GM12873 (cell line): ENCODE measurements around the gene ZDHHC14.

ENCODE experiments used
- TF ChIP-seq, protein P1 (sequence below): IDR thresholded peaks from 2 replicates; pipeline ENCODE4 v1.5.1; 2012; ENCODE audit warnings: low read depth, mild to moderate bottlenecking, moderate library complexity, low read length, control low read depth; ENCODE audit not compliant: insufficient read depth; ENCODE audit errors: missing control alignments

The ZDHHC14 gene

DNA sequence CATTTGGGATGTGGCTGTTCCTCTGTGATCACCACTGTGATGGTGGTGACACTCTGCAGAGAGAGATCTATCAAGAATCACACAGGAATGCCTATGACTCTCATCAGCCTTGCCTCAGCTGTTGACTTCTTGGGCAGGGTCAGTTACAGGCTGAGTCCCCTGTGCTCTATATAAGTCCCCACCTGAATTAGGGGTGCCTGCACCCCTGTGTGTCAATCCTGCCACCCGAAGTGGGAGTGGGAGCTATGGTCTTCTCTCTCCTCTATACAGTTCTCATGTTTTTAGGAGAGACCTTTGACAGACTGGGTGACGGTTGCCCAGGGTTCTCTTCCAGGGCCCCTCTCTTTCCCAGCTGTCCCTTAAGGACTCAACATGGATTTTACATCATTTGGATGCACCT is 173.8 kb downstream of the ZDHHC14 start:
- TF ChIP-seq, protein P1, sequence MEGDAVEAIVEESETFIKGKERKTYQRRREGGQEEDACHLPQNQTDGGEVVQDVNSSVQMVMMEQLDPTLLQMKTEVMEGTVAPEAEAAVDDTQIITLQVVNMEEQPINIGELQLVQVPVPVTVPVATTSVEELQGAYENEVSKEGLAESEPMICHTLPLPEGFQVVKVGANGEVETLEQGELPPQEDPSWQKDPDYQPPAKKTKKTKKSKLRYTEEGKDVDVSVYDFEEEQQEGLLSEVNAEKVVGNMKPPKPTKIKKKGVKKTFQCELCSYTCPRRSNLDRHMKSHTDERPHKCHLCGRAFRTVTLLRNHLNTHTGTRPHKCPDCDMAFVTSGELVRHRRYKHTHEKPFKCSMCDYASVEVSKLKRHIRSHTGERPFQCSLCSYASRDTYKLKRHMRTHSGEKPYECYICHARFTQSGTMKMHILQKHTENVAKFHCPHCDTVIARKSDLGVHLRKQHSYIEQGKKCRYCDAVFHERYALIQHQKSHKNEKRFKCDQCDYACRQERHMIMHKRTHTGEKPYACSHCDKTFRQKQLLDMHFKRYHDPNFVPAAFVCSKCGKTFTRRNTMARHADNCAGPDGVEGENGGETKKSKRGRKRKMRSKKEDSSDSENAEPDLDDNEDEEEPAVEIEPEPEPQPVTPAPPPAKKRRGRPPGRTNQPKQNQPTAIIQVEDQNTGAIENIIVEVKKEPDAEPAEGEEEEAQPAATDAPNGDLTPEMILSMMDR: no peak

DNA sequence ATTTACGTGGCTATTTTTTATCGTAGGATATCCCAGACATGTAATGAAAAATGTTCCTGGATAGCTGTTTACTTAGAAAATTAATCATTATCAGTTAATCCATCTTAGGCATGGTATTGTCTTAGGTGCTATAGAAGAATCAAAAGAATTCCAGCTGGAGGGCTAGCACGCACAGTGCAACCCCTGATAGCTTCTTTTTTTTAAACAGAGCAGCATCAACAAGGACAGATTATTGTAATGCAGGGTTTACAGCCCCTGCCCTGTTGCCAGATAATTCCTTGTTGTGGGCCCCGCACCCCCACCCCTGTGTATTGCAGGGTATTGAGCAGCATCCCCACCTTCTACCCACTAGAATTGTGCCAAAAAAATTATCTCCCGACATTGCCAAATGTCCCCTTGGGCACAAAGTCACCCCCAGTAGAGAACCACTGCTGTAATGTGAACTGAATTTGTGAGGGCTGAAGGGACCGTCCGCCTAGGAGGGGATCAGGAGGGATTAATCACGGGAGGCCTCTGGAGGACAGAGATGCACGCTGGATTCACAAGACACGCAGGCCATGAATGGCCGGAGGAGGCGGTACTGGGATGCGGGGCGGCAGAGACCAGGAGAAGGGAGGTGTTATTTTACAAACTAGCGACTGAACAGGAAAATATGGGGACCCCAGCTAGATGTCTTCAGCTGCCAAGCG is 174.6 kb downstream of the ZDHHC14 start:
- TF ChIP-seq, protein P1: no peak

DNA sequence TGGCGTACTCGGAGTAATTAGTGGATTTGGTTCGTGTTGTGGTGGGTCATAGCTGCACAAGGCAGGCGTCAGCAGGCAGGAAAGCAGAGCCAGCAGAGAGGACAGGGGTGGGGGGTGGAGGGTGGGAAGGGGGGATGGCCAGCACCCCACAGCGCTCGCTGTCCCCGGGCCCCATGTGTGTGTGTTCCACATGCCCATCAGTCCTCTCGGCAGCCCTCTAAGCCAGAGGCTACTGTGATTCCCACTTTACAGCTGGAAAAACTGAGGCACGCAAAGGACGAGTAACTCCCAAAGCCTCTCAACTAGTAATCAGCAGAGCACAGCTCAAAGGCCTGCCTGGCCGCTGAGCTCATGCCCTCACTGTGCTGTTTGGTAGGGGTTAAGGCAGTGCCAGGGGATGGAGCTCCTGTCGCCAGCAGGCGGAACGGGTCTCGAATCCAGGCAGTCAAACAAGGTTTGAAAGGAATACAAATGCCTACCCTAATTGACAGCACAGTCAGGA is 175.2 kb downstream of the ZDHHC14 start:
- TF ChIP-seq, protein P1: no peak

DNA sequence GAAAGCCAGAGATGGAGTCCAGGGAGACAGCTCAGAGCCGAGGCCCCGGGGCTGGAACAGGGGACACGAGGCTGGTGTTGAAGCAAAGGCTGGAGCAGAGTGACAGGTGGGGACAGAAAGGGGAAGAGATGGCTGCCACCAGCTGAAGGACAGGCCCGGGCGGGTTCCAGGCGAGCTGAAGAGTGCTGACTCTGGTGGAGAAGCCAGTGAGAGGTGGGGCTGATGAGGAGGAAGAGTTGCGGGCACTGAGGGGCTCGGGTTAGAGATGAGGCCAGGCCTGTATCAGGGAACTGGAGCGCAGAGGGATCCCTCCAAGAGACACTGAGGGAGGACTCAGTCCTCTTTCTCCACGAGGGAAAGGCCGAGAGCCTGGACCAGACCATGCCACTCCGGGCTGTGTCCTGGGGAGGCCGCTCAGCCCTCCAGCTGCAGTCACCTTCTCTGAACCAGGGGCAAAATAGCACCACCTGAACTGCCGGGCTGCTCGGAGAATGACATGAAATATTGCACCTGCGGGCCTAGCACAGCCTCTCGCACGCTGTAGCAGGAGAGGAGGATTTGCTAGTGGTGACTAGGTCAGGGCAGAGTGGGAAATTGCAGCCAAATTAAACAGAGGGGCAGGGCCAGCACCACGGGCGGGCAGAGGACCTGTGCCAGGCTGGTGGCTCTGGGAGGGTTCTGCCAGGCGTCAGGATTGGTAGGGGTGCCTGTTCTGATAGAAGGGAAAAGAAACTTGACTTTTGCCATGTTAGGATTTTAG is 175.9 kb downstream of the ZDHHC14 start:
- TF ChIP-seq, protein P1: no peak

DNA sequence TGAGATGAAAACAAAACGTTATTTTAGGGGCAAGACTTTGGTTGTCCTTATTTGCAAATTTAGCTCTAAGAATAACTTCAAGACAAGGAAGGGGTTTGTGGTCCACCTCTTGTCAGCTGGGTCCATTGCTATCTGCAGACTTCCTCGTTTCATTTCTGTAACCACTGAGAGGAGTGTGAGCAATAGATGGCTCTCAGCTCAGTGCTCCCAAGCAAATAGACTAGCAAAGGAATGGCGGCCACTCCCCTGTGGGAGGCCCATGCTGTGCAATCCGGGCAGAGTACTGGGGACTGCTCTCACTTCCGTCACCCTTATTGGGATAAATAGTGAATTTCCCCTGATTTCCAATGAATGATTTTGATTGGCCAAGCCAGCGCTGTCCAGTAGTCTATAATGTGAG is 176.6 kb downstream of the ZDHHC14 start:
- TF ChIP-seq, protein P1: no peak

DNA sequence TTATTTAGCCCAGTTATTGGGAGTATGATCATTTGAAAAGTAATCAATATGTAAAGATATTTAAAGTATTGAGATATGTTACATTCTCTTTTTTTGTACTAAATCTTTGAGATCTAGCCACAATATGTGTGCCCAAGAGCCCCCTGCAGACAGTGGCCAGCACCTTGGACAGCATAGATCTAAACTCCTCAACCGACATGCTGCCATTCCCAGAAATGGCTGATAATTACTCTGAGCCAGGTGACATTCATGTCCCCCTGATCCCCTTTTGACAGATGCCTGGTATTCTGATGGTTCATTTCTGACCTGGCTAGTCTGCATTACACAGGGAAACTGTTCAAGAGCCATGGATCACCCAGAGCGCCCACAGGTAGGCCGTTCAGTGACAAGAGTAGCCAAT is 177.1 kb downstream of the ZDHHC14 start:
- TF ChIP-seq, protein P1: no peak

DNA sequence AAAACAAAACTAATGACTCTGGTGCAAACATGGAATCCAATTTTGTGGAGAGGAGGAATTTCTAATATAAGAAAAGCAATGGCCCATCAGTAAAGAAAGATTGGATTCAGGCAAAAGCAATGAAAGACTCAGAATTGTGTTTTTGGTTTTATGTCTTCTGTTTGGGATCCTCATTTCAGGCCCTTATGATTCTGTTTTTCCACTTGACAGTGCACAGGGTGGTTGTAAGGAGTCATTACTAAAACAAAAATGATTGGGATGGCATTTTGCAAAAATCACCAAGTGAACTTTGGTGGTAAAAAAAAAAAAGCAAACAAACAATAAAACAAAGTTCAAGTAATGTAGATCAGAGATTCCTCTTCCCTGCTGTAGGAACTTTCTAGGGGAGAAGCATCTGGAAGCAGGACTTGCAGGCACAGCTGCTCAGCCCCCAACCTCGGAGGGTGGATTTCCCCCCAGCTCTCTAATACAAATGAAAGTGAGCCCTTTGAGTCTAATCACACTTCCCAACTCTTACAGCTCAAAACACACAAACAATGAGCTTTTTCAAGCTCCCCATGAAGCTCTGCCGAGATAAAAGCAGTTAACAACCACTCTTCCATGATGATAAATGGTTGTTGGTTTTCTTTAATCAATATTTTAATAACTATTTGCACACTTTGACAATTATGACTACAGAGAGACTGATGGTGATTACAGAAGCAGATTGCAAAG is 177.7 kb downstream of the ZDHHC14 start:
- TF ChIP-seq, protein P1: no peak
